Fibroblast of lung (primary cell): ENCODE results near the gene XCR1. TPM values are rescaled to one million over a fixed set of nuclear protein-coding genes. Genes with fewer than 3 reads are reported as not detected.
"Not testable (repeated sequence)": the region's sequence is repeated elsewhere in the genome, so short reads cannot be mapped to it uniquely, and the experiment has no call there.

Experiments
- DNase-seq, 2 donors: peaks; one replicate each; pipeline versions ENCODE4 v3.0.0 to v3.0.0-alpha.2; 2010; ENCODE audit warnings: low read depth in 2 of 2
- H2AFZ ChIP-seq: 2 replicates; pipeline ENCODE4 v1.5.1; 2012; ENCODE audit warnings: low read length, control low read depth, inconsistent platforms
- H3K27ac ChIP-seq: 2 replicates; pipeline ENCODE4 v1.5.1; 2011; ENCODE audit warnings: low read length, control low read depth; ENCODE audit not compliant: insufficient read depth
- H3K27me3 ChIP-seq: 2 replicates; pipeline ENCODE4 v1.5.1; 2011; ENCODE audit warnings: mild to moderate bottlenecking, low read length; ENCODE audit not compliant: control insufficient read depth, insufficient read depth
- H3K36me3 ChIP-seq: 2 replicates; pipeline ENCODE4 v1.5.1; 2011; ENCODE audit warnings: low read length; ENCODE audit not compliant: control insufficient read depth, insufficient read depth
- H3K4me1 ChIP-seq: 2 replicates; pipeline ENCODE4 v1.5.1; 2011; ENCODE audit warnings: low read length; ENCODE audit not compliant: control insufficient read depth, insufficient read depth; ENCODE audit errors: extremely low read depth
- H3K4me2 ChIP-seq: 2 replicates; pipeline ENCODE4 v1.5.1; 2011; ENCODE audit warnings: low read length, control low read depth; ENCODE audit not compliant: insufficient read depth; ENCODE audit errors: extremely low read depth
- H3K4me3 ChIP-seq, 4 experiments: fragments of 200-600 bp in 1 of 4; sonication (generic) in 1 of 4; replicated peaks in 1 of 4; 2 replicates each; pipeline ENCODE4 v1.5.1; 2011 to 2016; ENCODE audit warnings: low read length in 4 of 4, low read depth in 3 of 4, mild to moderate bottlenecking in 3 of 4, control low read depth in 2 of 4, inconsistent platforms in 1 of 4, mixed read lengths in 1 of 4; ENCODE audit not compliant: insufficient read depth in 1 of 4; ENCODE audit errors: control extremely low read depth in 1 of 4
- H3K79me2 ChIP-seq: 2 replicates; pipeline ENCODE4 v1.5.1; 2012; ENCODE audit warnings: mild to moderate bottlenecking, low read length, inconsistent platforms; ENCODE audit not compliant: control insufficient read depth, insufficient read depth
- H3K9ac ChIP-seq: 2 replicates; pipeline ENCODE4 v1.5.1; 2011; ENCODE audit warnings: mild to moderate bottlenecking, low read length, control low read depth; ENCODE audit not compliant: insufficient read depth
- H3K9me3 ChIP-seq: 2 replicates; pipeline ENCODE4 v1.5.1; 2012; ENCODE audit warnings: low read depth, low read length; ENCODE audit not compliant: control insufficient read depth, insufficient read depth
- H4K20me1 ChIP-seq: 2 replicates; pipeline ENCODE4 v1.5.1; 2011; ENCODE audit warnings: low read length; ENCODE audit not compliant: control insufficient read depth, insufficient read depth; ENCODE audit errors: extremely low read depth
- CTCF ChIP-seq, 2 donors: IDR thresholded peaks in 1 of 2; conservative IDR thresholded peaks in 1 of 2; 1 replicate in 1 of 2; 2 replicates in 1 of 2; pipeline ENCODE4 v1.5.1; 2011 to 2012; ENCODE audit warnings: low read length in 2 of 2, control low read depth in 1 of 2, inconsistent platforms in 1 of 2, low read depth in 1 of 2, mild to moderate bottlenecking in 1 of 2
- EZH2 ChIP-seq: IDR thresholded peaks from 2 replicates; pipeline ENCODE4 v1.5.1; 2012; ENCODE audit warnings: low read length, control low read depth, mild to moderate bottlenecking; ENCODE audit errors: missing control alignments
- polyA plus RNA-seq, 2 donors: library from polyadenylated mRNA; depleted of rRNA in 1 of 2; stranded (reverse) in 1 of 2; unstranded in 1 of 2; fragments of >200 nt; gene quantifications; 2 replicates each; pipeline ENCODE4 v1.2.1, GENCODE V29; 2011 to 2012; ENCODE audit warnings: missing spikeins in 1 of 2
- total RNA-seq: library from RNA; depleted of rRNA; stranded (reverse); fragments of >200 nt; gene quantifications from 2 replicates; pipeline ENCODE4 v1.2.1, GENCODE V29; 2014

Gene XCR1
- total and polyA plus RNA-seq, 2 donors (not counting 1 experiment from before 2014, with no cell fraction given) = under 0.01 to 0.01 TPM

GRCh38 chr3:46038916-46039315 is 11.6 kb upstream of the XCR1 start:
- H3K36me3 ChIP-seq = no peaks in the 10 kb centered on the region
- no peak overlapping the region for H3K4me2 ChIP-seq
- H4K20me1 ChIP-seq = no peaks in the 10 kb centered on the region
- no peak overlapping the region for H3K27ac ChIP-seq
- no peak overlapping the region for H3K9ac ChIP-seq
- no peaks in the 10 kb centered on the region for H3K79me2 ChIP-seq
- no peak for DNase-seq
- no peak for TF ChIP-seq CTCF (conservative IDR thresholded peaks at IDR 0.05 in 1 of 2, IDR thresholded peaks at IDR 0.05 in 1 of 2; ENCODE audit: low read depth in 1 of 2, low read length in 2 of 2)
- no peak for TF ChIP-seq EZH2
- H3K9me3 ChIP-seq = no peaks in the 10 kb centered on the region
- H3K27me3 ChIP-seq = no peaks in the 10 kb centered on the region
- no peak overlapping the region for H2AFZ ChIP-seq
- no peaks in the 10 kb centered on the region for H3K4me1 ChIP-seq
- no peak overlapping the region for H3K4me3 ChIP-seq

DNA sequence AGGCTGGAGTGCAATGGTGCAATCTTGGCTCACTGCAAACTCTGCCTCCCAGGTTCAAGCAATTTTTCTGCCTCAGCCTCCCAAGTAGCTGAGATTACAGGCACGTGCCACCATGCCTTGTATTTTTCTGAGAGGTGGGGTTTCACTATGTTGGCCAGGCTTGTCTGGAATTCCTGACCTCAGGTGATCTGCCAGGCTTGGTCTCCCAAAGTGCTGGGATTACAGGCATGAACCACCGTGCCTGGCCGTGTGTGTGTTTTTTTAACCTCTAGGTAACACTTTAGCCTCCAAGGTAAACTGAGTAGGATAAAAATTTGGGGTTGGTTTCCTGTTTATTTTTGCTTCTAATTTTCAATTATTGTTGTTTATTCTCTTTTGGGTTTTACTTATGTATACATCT is 10.8 kb upstream of the XCR1 start:
- H3K4me1 ChIP-seq, H3K27me3 ChIP-seq, H3K79me2 ChIP-seq, H3K4me3 ChIP-seq, H4K20me1 ChIP-seq, H3K4me2 ChIP-seq, H3K9me3 ChIP-seq, H3K27ac ChIP-seq, DNase-seq, H3K36me3 ChIP-seq, H3K9ac ChIP-seq, H2AFZ ChIP-seq: not testable (repeated sequence)

DNA sequence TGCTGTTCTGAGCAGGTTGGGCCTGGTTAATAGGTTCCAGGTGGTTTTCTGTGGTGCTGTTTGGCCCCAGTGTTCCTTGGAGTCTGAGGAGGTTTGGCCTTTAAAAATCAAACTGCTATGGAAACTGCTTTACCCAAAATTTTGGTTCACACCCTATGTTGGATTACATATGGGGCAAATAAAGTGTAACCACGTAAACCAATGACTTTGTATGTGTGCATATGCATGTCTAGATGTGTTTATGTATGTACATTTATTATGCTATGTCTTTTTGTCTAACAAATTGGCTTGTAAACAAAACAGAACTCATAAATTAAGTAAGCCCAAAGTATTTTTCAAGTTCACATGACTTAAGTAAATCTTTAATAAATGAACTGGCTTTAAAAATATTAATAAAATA is 8.9 kb upstream of the XCR1 start:
- no peaks in the 10 kb centered on the region for H4K20me1 ChIP-seq
- H3K27ac ChIP-seq = no peak overlapping the region
- H3K36me3 ChIP-seq = no peaks in the 10 kb centered on the region
- no peak for TF ChIP-seq CTCF (conservative IDR thresholded peaks at IDR 0.05 in 1 of 2, IDR thresholded peaks at IDR 0.05 in 1 of 2; ENCODE audit: low read depth in 1 of 2, low read length in 2 of 2)
- no peak for TF ChIP-seq EZH2
- DNase-seq = no peak
- no peak overlapping the region for H2AFZ ChIP-seq
- no peak overlapping the region for H3K4me3 ChIP-seq
- no peaks in the 10 kb centered on the region for H3K4me1 ChIP-seq
- H3K79me2 ChIP-seq = no peaks in the 10 kb centered on the region
- no peak overlapping the region for H3K9ac ChIP-seq
- H3K4me2 ChIP-seq = no peak overlapping the region
- no peaks in the 10 kb centered on the region for H3K27me3 ChIP-seq
- H3K9me3 ChIP-seq = no peaks in the 10 kb centered on the region

DNA sequence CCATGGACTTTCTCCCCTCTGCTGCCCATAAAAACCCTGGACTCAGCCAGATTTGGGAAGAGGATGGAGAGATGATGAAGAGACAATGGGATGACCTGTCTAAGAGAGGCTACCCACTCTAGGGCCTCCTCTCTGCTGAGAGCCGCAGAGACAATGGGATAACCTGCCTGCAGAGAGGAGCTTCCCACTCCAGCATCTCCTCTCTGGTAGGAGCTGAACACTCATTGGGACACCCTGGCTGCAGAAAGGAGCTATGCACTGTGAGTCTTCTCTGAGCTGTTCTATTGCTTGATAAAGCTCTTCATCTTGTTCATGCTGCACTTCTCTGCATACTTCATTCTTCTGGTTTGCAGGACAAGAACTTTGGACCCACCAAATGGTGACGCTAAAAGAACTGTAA is 4.5 kb upstream of the XCR1 start:
- Histone ChIP-seq H3K4me3 (no peak overlapping the region), H3K4me2 (no peak overlapping the region), H3K4me1 (no peaks in the 10 kb centered on the region), H3K9ac (no peak overlapping the region), H3K79me2 (no peaks in the 10 kb centered on the region), H2AFZ (no peak overlapping the region), H4K20me1 (no peaks in the 10 kb centered on the region), H3K9me3 (no peaks in the 10 kb centered on the region), H3K27ac (no peak overlapping the region), H3K36me3 (no peaks in the 10 kb centered on the region), H3K27me3 (no peaks in the 10 kb centered on the region)
- no peak for DNase-seq
- TF ChIP-seq EZH2 (no peak), CTCF (conservative IDR thresholded peaks at IDR 0.05 in 1 of 2, IDR thresholded peaks at IDR 0.05 in 1 of 2; ENCODE audit: low read depth in 1 of 2, low read length in 2 of 2) (no peak)
